Retina (tissue), 1 donor: ENCODE measurements around the gene SGPL1.

Experiments
- DNase-seq: peaks from one replicate; pipeline ENCODE4 v3.0.0-alpha.2; 2016

SGPL1 gene

DNA sequence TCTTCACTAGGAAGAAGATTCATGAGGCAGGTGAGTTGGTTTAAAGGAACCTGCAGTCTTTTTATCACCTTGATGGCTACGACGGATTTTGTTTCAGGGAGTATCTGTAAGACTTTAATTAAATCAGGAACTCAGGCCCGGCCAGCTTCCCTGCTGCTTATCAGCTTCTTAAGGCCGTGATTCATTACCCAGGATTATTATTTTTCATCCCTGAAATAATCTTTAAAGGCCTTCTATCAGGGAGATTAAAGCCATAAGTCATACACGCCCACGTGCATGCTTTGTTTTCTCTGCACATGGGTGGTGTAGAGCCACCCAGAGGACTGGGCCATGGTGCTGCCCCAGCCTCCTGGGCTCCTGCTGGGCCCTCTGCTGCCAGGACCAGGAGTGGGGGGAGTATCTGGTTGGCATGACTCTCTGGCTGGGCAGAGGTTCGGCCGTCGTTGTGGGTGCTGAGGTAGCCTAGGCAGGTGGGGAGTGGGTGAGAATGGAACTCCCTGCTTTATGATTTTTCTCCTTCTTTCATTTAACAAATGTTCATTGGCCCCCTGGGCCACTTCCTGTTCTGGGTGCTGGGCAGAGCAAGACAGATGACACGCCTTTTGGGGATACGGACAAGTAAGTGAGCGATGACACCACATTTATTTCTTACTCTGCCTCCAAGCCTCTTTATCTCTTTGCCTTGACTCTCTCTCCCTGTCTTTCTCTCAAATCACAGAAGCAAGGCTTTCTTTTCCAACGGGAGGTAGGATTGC lies 111.6 kb downstream of the SGPL1 start:
- no peak for DNase-seq

DNA sequence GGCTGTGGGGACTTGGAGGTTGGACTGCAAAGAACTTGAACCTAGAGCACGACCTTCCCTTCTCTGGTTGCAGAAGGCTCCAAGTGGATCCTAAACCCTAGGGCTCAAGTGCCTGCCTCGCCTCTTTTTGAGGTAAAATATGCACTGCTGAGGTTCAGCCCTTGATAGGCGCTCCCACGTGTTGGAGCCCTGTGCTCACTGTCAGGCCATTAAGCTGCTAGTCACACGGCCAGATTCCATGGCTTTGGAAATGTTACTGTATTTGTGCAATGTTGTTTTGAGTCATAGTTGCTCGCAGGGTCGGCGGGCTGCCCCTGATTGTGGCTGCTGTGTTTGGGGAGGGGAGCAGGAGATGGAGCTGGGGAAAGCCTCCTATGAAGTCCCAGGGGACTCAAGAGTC lies 112.4 kb downstream of the SGPL1 start:
- no peak for DNase-seq

GRCh38 chr10:70930263-70931000 lies 114.7 kb downstream of the SGPL1 start:
- DNase-seq = no peak
